ENCODE results near the gene DYNC2I2.

Gene DYNC2I2

GRCh38 chr9:128636024-128636390 is 20.6 kb downstream of the DYNC2I2 start:
- DNase-seq, result no peak
- peak; percentile 15 for ATAC-seq

- ATAC-seq (no peak), DNase-seq (no peak)
Measured at GRCh38 chr9:128635266-128636023, 21.2 kb downstream of the DYNC2I2 start.

DNA sequence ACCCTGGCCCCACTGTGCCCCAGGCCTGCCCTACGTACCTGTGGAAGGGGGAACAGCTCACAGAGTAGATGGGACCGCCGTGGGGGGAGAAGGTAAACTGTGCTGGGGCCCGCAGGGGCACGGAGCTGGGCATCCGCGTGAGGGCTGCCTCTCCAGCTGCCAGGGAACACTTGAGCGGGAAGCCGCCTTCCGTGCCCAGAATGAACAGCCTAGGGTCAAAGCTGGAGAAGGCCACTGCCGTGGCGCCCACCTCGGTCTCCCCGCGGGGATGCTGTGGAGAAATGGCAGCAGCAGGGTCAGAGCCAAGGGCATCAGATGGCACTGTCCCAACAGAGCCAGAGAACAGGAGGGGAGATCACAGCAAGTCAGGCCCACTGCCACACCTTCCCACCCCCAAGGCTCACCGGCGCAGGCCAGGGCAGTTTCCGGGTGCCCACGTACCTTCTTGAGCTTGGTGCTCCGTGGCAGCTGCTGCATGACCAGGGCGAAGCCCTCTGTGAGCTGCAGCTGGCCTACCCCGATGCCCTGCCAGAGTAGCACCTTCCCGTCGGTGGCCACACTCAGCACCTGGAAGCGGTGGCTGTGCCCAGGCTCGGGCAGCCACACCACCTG is 21.9 kb downstream of the DYNC2I2 start:
- no peak for DNase-seq
- ATAC-seq, result no peak

- no peak for ATAC-seq
- no peak for DNase-seq
Measured at GRCh38 chr9:128634111-128634510, 22.5 kb downstream of the DYNC2I2 start.

DNA sequence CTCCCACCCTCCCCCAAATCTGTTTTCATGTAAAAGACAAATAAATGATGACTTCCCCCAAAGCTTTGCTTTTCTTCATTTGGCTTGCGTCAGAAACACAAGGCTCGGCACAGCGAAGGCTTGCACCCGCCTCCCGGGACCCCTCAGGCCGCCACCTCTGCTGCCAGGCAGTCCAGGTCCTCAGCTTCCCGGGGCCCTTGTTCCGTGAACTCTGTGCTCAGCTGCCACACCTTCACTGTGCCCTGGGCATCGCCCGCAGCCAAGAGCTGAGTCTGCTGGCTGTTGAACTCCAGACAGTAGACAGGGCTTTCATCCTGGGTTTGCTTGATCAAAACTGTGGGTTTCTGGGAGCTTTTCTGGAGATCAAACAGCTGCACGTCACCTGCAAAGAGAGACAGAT is 23.0 kb downstream of the DYNC2I2 start:
- DNase-seq, result no peak
- no peak for ATAC-seq

- ATAC-seq (no peak), DNase-seq (no peak)
Measured at GRCh38 chr9:128633057-128633456, 23.6 kb downstream of the DYNC2I2 start.

GRCh38 chr9:128632486-128632885 is 24.2 kb downstream of the DYNC2I2 start:
- DNase-seq (no peak), ATAC-seq (no peak)

DNA sequence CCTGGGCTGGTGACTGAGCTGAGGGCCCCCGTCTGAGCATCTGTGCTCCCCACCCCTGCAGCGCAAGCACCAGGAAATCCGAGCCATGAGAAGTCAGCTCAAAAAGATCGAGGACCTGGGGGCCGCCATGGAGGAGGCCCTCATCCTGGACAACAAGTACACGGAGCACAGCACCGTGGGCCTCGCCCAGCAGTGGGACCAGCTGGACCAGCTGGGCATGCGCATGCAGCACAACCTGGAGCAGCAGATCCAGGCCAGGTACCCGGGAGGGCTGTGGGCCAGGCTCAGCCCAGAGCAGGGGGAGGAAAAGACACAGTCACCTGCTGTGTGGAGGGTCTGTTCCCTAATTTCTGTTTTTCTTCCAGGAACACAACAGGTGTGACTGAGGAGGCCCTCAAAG is 24.6 kb downstream of the DYNC2I2 start:
- DNase-seq, result no peak
- no peak for ATAC-seq

GRCh38 chr9:128631636-128632035 is 25.0 kb downstream of the DYNC2I2 start:
- no peak for DNase-seq
- no peak for ATAC-seq

DNA sequence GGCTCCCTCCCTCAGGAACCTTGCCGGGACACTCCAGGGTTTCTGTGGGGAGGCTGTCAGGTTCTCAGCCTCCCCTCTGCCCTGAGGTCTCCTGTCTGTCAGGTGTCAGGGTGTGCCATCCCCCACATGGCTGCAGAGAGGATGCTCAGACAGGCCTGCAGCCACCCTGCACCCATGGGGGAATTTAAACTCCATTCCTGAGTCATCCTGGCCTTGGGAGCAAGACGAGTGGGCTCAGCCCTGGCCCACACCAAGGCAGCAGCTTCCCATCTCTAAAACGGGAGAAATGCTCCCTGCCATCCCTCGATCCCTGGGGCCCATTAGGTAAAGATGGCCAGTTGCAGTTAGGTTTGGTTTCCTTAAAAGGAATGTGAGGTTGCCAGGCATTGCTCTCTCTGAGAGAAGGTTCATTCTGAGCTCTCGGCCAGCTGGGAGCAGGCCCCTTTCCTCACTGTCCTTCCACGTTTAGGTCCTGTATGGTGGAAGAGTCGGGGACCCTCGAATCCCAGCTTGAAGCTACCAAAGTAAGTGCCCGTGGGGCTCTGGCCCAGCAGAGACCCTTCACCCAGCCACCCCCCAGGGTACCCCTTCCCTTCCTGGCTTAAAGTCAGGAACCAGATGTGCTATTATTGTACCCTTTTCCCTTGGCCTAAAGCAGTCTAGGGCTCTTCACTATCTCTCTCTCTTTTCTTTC is 26.6 kb downstream of the DYNC2I2 start:
- no peak for ATAC-seq
- no peak for DNase-seq

- ATAC-seq (no peak), DNase-seq (no peak)
Measured at GRCh38 chr9:128629136-128629535, 27.5 kb downstream of the DYNC2I2 start.

DNA sequence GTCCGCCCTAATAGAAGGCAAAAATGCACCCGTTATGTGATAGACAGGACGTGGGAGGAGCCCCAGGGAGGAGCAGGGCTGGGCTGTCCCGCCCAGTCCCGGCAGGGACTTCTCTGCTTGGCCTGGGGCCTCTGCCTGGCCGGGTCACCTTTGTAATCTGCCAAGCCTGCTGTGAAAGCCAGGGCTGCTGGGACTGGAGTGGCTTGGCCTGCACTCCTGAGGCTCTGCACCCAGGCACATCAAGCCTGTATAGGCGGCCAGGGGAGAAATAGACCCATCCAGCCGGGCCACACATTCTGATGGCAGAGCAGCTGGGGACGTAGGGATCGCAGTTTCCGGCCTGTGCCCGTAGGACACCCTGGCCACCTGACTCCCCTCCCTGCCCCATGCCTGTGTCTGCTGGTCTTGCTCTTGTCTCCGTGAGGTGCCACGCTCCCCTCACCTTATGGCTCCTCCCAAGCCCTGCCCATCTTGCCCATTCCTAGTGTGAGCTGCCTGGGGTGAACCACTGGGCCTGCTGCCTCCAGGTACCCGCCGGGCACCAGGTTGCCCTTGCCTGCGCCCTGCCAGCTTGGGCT is 28.1 kb downstream of the DYNC2I2 start:
- no peak for DNase-seq
- ATAC-seq, result no peak

DNA sequence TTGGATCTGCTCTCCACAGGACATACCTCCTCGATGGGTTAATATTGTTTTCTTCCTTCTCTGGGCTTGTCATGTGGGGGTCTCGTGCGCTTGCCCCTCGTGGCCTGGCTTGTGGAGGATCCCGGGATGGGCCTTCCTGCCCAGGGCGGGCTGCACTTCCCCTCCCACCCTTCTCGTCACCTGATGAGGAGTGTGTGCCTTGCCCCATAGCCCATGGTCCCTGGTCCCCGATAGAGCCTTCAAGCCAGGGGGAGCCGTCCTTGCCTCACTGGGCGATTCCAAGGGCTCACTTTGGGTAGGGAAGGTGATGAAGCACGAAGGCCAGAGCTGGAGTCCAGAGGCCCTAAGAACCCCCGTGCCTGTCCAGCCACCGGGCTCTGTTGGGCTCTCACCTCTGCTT is 28.7 kb downstream of the DYNC2I2 start:
- ATAC-seq (no peak), DNase-seq (no peak)

GRCh38 chr9:128627127-128627715 is 29.4 kb downstream of the DYNC2I2 start:
- DNase-seq (no peak), ATAC-seq (no peak)

- ATAC-seq (no peak), DNase-seq (no peak)
Measured at GRCh38 chr9:128626181-128626580, 30.5 kb downstream of the DYNC2I2 start.

- no peak for DNase-seq
- ATAC-seq, result no peak
Measured at GRCh38 chr9:128625391-128626146, 31.1 kb downstream of the DYNC2I2 start.

GRCh38 chr9:128624566-128624965 is 32.1 kb downstream of the DYNC2I2 start:
- no peak for DNase-seq
- ATAC-seq, result no peak

- no peak for ATAC-seq
- no peak for DNase-seq
Measured at GRCh38 chr9:128621730-128622455, 34.8 kb downstream of the DYNC2I2 start.

DNA sequence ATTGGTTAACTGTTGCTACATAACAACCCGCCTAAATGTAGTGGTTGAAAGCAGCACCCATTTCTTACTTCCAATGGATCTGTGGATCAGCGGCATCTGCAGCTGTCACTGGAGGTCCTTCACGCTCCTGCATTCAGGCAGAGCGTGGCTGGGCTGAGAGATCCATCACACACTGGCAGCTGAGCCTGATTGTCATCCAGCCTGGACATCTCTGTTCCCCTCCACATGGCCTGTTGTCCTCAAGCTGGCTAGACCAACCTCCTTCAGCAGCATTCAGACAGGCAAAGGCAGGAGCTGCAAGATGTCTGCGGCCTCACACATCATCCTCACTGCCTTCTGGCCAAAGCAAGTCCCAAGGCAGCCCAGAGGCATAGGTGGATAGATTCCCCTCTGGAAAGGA is 36.9 kb downstream of the DYNC2I2 start:
- ATAC-seq (no peak), DNase-seq (no peak)

GRCh38 chr9:128619127-128619526 is 37.5 kb downstream of the DYNC2I2 start:
- DNase-seq, result no peak
- no peak for ATAC-seq

DNA sequence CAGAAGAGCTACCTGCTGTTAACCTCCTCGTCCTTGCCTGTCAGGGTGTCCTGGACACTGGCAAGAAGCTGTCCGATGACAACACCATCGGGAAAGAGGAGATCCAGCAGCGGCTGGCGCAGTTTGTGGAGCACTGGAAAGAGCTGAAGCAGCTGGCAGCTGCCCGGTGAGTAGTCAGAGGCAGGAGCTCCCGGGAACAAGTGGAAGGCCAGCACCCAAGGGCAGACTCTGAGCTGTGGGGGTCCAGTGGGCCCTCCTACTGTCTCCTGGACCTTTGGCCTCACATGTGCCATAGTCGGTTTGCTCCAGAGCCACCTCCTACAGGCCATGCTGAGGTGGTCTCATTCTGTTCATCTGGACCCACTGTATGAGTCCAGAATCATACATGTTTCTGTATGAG is 38.7 kb downstream of the DYNC2I2 start:
- no peak for DNase-seq
- ATAC-seq, result no peak

Measured in stimulated activated naive CD8-positive, alpha-beta T cell treated with anti-CD3 and anti-CD28 coated beads, Interleukin-15, Interleukin-2, amounts not matched to agents 100 U/mL and 50 U/mL, for 24 hours (primary cell).